Measurements from ENCODE around the gene RNU6-7.

Gene RNU6-7

DNA sequence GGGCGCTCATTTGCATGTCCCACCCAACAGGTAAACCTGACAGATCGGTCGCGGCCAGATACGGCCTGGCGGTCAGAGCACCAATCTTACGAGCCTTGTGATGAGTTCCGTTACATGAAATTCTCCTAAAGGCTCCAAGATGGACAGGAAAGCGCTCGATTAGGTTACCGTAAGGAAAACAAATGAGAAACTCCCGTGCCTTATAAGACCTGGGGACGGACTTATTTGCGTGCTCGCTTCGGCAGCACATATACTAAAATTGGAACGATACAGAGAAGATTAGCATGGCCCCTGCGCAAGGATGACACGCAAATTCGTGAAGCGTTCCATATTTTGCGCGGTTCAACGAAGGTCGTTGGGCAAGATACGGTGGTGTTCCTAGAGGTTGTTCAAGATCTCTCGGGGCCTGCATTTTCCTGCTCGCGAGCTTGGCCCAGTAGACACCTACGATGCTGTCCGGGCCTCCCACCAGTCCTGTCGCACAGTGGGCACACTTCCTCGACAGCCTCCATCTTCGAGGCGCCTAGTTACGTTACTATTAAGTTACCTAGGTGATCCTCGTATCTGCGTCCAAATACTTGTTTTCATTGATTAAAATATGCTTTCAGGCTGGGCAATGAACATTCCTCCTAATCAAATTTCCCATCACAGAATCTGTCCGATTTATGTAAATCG, at the start of gene RNU6-7:
Gene RNU6-7, plus strand, starts transcription at position 230 of the 675 bp plus-strand sequence.
- peak; percentile 53 for DNase-seq (ENCODE audit: low spot score)

GRCh38 chr14:32166029-32166428, 35.8 kb upstream of the RNU6-7 start:
- DNase-seq (ENCODE audit: low spot score): no peak

DNA sequence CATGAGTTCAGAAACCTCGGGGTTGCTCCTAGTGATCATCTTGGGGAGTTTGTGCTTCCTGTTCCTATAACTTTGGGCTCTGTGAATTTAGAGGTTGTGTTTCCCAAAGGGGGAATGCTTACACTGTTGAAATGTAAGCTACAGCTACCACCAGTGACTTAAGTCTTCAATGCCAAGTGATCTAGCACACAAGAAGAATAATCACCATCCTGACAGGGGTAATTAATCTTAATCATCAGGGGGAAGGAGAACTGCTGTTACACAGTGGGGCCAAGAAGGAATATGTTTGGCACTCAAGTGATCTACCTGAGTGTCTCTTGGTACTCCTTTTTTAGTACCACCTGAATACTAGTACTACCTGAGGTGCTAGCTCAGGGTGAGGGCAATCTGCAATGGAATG, 34.9 kb upstream of the RNU6-7 start:
- no peak for DNase-seq (ENCODE audit: low spot score)

DNA sequence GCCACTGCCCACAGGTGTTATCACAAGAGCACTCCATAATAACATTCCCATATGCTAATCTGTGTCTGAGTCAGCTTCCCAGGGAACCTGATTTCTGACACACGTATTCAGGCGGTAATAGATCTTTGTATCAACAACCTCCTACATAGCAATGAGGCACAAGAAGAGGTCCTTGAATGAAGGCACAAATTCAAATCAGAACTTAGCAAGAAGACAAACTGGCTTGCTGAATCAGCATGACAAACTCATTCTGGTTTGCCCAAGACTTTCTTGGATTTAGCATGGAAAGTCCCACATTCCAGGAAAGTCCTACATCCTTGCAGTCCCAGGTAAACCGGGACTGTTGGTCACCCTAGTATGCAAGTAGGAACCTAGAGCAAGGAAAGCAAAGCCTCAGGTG, 33.9 kb upstream of the RNU6-7 start:
- DNase-seq (ENCODE audit: low spot score): no peak

DNA sequence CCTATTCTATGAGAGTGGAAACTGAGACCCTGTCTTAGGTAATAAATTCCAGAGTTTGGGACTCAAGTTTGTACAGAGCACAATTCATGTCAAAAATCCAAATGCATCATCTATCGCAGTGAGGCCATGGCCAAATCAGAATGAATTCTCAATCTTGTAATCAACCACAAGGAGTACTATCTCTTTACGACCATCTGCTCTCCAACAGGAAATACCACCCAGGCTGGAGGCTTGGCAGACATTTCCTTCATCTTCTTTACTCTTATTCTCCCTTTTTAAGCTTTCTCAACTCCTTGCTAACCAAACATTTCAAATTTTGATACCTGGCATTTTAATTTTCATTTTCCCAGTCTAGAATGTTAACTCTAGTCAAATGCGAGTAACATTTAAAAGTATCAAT, 32.7 kb upstream of the RNU6-7 start:
- no peak for DNase-seq (ENCODE audit: low spot score)

GRCh38 chr14:32171469-32171868, 30.4 kb upstream of the RNU6-7 start:
- DNase-seq (ENCODE audit: low spot score): no peak

- no peak for DNase-seq (ENCODE audit: low spot score)
Observed at GRCh38 chr14:32183151-32184058, 18.4 kb upstream of the RNU6-7 start.

DNA sequence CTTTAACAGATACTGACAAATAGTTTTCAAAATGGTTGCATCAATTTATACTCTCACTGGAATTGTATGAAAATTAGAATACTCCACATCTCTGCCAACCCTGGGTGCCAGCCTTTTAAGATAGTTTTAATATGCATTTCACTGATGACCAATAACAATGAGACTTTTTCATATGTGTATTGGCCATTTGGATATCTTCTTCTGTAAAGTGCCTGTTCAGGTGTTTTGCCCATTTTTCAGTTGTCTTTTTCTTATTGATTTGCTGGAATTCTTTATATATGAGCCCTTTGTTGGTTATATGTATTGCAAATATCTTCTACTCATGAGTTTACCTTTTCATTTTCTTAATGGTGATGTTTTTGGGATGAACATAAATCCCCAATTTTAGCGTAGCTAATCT, 16.7 kb upstream of the RNU6-7 start:
- DNase-seq (ENCODE audit: low spot score): no peak

DNA sequence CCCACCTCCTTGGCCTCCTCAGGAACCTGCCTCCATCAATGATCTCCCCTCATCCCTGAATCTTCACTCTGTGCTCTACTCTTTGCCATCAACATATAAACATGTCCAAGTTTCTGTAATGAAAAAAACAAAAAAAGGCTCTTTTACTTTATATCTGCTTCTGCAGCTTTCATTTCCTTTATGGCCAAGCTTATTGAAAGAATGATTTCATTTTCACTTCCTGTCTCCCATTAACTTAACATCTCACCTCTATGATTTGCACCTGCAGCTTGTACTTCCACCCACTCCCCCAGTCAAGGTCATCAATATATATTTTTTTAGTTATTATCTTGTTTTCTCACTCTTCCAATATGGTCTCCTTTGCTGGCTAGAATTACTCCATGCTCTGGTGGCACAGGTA, 15.6 kb upstream of the RNU6-7 start:
- DNase-seq (ENCODE audit: low spot score): no peak

DNA sequence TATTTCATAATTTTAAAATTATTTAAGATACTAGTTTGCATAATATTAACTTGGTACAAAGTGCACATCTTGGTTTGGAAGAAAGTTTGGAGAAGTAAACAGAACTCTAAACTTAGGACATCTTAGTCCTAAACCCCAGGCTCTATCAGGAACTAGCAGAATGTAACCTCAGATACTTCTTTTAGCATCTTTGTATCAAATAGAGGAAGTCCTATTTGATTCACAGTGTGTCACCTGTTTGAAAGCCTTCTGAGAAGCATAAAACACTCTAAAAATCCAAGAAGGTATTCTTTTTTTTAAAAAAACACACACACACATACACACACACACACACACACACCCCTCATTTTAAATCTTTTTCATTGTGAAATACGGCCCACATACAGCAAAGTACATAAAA, 12.0 kb upstream of the RNU6-7 start:
- no peak for DNase-seq (ENCODE audit: low spot score)

GRCh38 chr14:32190673-32191072, 11.2 kb upstream of the RNU6-7 start:
- no peak for DNase-seq (ENCODE audit: low spot score)

DNA sequence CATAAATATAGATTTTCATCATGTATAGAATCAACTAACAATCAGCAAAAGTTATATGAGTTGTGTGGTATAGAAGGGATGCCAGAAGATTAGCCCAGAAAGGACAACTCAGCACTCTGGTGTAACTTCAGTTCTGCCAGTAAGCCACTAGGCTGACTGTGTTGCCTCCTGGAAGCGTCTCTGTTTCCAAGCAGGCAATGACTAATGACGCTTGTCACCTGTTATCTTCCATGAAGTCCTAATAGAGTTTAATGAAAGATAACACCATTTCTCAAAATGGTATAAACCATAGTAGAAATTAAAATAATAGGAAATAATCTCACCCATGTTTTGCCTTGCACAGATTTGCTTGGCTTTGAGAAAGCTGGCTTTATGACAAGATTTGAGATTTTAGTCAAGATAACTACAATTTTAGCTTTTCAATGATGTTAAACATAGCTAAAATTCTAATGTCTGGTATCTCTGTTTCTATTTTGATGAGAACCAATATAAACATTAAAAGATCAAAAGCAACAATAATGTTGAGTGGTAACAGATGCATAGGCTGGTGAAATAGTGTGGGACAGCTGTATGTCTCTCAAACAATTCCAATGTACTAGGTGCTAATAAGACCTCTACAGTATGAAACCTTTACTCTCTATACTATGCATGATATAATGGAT, 9.0 kb upstream of the RNU6-7 start:
- DNase-seq (ENCODE audit: low spot score): no peak

DNA sequence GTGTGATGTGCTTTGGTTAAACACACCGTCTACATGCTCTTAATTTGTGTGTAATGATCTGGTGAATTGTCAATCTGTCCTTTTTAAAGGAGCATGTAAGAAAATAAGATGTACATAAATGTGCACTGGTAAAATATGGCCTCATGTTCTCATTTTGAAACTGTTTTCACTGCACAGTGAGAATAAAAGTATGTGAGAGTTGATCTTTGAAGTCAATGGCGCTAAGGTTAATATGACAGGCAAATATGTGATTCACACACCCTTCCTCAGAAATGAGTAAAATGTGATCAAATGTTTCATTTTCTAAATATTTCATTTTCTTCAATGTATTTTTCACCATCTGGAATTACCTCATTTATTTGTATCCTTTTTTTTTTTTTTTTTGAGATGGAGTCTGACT, 8.3 kb upstream of the RNU6-7 start:
- no peak for DNase-seq (ENCODE audit: low spot score)

- no peak for DNase-seq (ENCODE audit: low spot score)
Observed at GRCh38 chr14:32195636-32196035, 6.2 kb upstream of the RNU6-7 start.

DNA sequence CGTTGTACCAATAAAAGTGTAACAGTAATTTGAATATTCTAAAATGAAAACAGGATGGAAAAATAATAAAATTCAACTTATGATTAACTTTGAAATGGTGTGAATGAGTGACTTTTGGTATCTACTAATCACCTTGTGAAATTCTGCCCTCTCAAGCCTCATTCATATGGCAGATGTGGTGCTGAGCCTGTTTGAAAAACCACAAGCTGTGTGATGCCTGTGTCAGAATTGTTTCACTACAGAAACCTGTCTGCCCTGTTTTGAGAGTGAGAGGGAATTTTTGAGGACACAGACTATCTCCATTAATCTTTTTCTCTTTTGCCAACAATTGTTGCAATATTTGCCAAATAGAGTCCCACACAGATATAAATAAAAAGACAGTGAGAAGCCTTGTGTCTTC, 3.9 kb upstream of the RNU6-7 start:
- no peak for DNase-seq (ENCODE audit: low spot score)

- peak; percentile 3 for DNase-seq (ENCODE audit: low spot score)
Observed at GRCh38 chr14:32200368-32201192, 1.3 kb upstream of the RNU6-7 start.

DNA sequence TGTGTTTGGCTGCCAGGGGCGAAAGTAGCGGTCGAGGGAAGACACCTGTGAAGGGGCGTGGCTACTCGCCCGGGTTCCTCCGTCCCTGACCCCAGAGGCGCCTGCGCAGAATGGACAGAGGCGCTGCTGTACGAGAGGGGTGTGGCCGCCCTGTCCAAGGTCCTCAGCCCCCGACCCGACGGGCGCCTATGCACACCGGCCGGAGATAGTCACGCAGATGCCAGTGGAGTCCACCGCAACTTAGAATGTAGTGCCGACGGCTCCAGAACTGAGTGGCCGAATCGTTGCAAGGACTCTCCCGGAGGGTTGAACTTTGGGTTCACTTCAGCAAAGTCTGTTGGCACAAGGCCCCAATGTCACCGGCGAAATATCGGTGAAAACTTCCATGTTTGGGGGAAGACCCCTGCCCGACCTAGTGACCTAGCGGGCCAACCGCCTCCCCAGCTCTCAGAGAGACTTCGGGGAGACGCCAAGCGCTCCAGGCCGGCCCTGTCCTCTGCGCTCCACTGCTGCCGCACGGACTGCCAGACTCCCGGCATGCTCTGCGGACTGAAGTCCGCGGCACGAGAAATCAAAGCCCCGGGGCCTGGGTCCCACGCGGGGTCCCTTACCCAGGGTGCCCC, 541 bp upstream of the RNU6-7 start:
- peak; percentile 75 for DNase-seq (ENCODE audit: low spot score)

GRCh38 chr14:32202491-32202997, 699 bp downstream of the RNU6-7 start:
- no peak for DNase-seq (ENCODE audit: low spot score)

DNA sequence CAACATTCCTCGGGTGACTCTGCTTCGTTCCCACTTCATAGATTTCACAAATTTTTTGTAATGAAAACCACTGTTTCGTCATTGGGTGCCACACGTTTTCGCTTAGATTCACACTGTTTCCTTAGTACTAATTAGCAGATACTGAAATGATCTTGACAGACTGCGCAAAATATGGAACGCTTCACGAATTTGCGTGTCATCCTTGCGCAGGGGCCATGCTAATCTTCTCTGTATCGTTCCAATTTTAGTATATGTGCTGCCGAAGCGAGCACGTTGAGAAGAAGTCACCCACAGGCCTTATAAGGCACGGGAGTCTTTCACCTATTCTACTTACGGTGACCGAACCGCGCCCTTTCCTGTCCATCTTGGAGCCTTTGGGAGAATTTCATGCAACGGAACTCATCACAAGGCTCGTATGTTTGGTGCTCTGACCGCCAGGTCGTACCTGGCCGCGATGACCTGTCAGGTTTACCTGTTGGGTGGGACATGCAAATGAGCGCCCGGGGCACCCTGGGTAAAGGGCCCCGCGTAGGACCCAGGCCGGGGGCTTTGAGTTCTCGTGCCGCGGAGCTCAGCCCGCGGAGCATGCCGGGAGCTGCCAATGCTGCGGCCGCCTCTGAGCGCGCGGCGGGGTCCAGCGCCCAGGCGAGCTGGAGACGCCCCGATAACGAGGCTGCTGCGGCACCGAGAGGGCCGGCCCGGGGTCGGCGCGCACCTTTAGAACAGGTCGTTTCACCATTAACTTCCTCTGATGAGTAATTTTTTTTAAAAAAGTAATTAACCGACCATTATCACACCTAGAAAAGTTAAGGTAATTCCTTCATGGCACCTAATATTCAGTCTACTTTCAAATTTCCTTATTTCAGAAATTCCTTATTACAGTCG, 1.4 kb downstream of the RNU6-7 start, which contains the start of gene RNU6-8:
Gene RNU6-8, minus strand, starts transcription at position 272 of the 885 bp plus-strand sequence.
- peak; percentile 87 for DNase-seq (ENCODE audit: low spot score)

DNA sequence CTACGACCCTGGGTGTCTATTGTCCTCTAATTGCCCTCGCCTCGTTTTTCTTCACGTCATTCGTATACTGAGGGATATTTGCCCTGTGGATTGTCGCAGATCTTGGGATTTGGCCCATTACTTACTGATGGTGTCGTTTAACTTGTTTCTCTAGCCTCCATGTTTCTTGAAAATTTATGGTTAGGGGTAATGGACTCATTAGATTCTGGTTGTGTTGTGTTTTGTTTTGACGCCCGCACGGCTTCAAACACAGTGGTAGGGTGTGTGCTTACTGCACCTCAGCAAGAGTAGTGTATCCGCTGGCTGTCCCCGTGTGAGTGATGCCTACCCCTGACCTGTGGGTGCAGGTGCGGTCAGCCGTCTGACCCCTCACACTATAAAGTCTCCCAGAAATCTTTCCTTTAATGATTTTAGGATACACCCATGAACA, 2.1 kb downstream of the RNU6-7 start:
- peak; percentile 8 for DNase-seq (ENCODE audit: low spot score)
